CD8-positive, alpha-beta memory T cell (primary cell): ENCODE measurements around the gene MPV17. TPM values are rescaled to one million over a fixed set of nuclear protein-coding genes. Genes with fewer than 3 reads are reported as not detected.
"Not testable (repeated sequence)": the region's sequence is repeated elsewhere in the genome, so short reads cannot be mapped to it uniquely, and the experiment has no call there.

Experiments used
- CTCF ChIA-PET: fragments of 350-600 bp; sonication (Branson Sonifier 250); formaldehyde crosslinking; loops from one replicate; lab custom pipeline; 2021; ENCODE audit warnings: antibody characterized with exemption; lab: Charles Lee
- POLR2A ChIA-PET: fragments of 350-600 bp; sonication (Branson Sonifier 250); formaldehyde crosslinking; loops from one replicate; lab custom pipeline; 2021; ENCODE audit warnings: antibody characterized with exemption; lab: Charles Lee
- DNase-seq, 5 donors: peaks; one replicate each; pipeline versions ENCODE4 v3.0.0 to v3.0.0-alpha.2; 2020 to 2022; ENCODE audit warnings: mixed read lengths in 1 of 5
- H3K27ac ChIP-seq: one replicate; pipeline ENCODE4 v1.7.0; 2013; ENCODE audit warnings: low read depth, mild to moderate bottlenecking, low read length, moderate library complexity
- H3K27me3 ChIP-seq: 2 replicates; pipeline ENCODE4 v1.7.0; 2013; ENCODE audit warnings: low read length, mild to moderate bottlenecking; ENCODE audit not compliant: insufficient read depth, poor library complexity, severe bottlenecking
- H3K36me3 ChIP-seq: 2 replicates; pipeline ENCODE4 v1.7.0; 2013; ENCODE audit warnings: mild to moderate bottlenecking, low read length, moderate library complexity; ENCODE audit not compliant: insufficient read depth
- H3K4me1 ChIP-seq: 2 replicates; pipeline ENCODE4 v1.7.0; 2013; ENCODE audit warnings: mild to moderate bottlenecking, low read length, moderate library complexity; ENCODE audit not compliant: insufficient read depth
- H3K4me3 ChIP-seq: 2 replicates; pipeline ENCODE4 v1.7.0; 2013; ENCODE audit warnings: mild to moderate bottlenecking, low read length
- H3K9me3 ChIP-seq: 2 replicates; pipeline ENCODE4 v1.7.0; 2013; ENCODE audit warnings: mild to moderate bottlenecking, low read length
- H3K27ac Mint-ChIP-seq, 8 donors: one replicate each; pipeline ENCODE4 v1.8.0; 2020 to 2021; ENCODE audit warnings: mixed read lengths in 8 of 8, mild to moderate bottlenecking in 6 of 8, inconsistent platforms in 3 of 8, moderate library complexity in 3 of 8
- H3K27me3 Mint-ChIP-seq, 2 donors: one replicate each; pipeline ENCODE4 v1.8.0; 2020 to 2021; ENCODE audit warnings: mixed read lengths in 2 of 2, mild to moderate bottlenecking in 1 of 2, moderate library complexity in 1 of 2
- H3K36me3 Mint-ChIP-seq, 3 donors: one replicate each; pipeline ENCODE4 v1.8.0; 2020 to 2021; ENCODE audit warnings: mixed read lengths in 3 of 3, inconsistent platforms in 1 of 3, mild to moderate bottlenecking in 1 of 3
- H3K4me1 Mint-ChIP-seq, 3 donors: one replicate each; pipeline ENCODE4 v1.8.0; 2020 to 2021; ENCODE audit warnings: mixed read lengths in 3 of 3, inconsistent platforms in 1 of 3, mild to moderate bottlenecking in 1 of 3
- H3K4me3 Mint-ChIP-seq, 7 donors: one replicate each; pipeline ENCODE4 v1.8.0; 2020 to 2021; ENCODE audit warnings: mixed read lengths in 7 of 7, mild to moderate bottlenecking in 6 of 7, moderate library complexity in 4 of 7, inconsistent platforms in 2 of 7
- H3K9me3 Mint-ChIP-seq, 5 donors: one replicate each; pipeline ENCODE4 v1.8.0; 2020 to 2022; ENCODE audit warnings: mixed read lengths in 5 of 5, mild to moderate bottlenecking in 3 of 5, moderate library complexity in 2 of 5, inconsistent platforms in 1 of 5
- polyA plus RNA-seq: library from polyadenylated mRNA; unstranded; fragments of 300-500 nt; fragmentation: Illumina TruSeq; gene quantifications from one replicate; pipeline ENCODE4 v1.2.3, GENCODE V29; 2021
- total RNA-seq, 2 experiments: library from RNA; stranded (reverse); gene quantifications; one replicate each; pipeline ENCODE4 v1.2.3, GENCODE V29; 2021

Gene MPV17
- total and polyA plus RNA-seq, 3 experiments from 2014 or later = 85.9 to 118 (median 86.4) TPM

DNA sequence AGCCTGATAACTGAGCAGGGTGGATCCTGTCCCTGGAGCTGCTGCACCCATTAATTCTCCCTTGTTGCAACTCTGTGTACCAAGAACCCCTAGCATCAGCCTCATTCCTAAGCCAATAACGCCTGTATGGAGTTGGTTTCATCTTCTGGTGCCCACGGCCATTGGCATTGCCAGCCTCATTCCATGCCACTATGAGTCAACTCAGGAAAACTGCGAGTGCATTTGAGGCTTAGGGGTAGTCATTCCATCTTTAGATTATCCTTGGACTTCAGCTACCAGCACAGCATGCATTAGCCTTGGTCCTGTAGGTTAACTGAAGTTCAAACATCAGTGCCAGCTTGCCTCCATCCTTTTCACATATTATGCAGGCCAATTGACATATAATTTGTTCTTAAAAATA is 42.1 kb downstream of the MPV17 start:
- ChIA-PET CTCF (interaction anchor here (1.1 to 4.7 kb wide), 8 partner anchors 10 to 434 kb away, joined by 3 to 84 read pairs (median 14); partner anchors contain the start of gene SLC30A3), POLR2A (no interaction called here)
- no peak for DNase-seq
- H3K27me3 Mint-ChIP-seq = peaks cover 21 to 64% of the 10 kb centered on the region in 2 donors
- H3K27ac Mint-ChIP-seq = no peak overlapping the region
- no peak overlapping the region for H3K27ac ChIP-seq
- no peaks in the 10 kb centered on the region for H3K36me3 Mint-ChIP-seq
- no peaks in the 10 kb centered on the region for H3K36me3 ChIP-seq
- peaks cover 2 to 5% (median 4%) of the 10 kb centered on the region in 3 donors for H3K4me1 Mint-ChIP-seq
- H3K4me3 ChIP-seq = no peak overlapping the region
- H3K4me3 Mint-ChIP-seq = no peak overlapping the region
- no peaks in the 10 kb centered on the region for H3K9me3 ChIP-seq
- no peaks in the 10 kb centered on the region for H3K9me3 Mint-ChIP-seq
- H3K4me1 ChIP-seq = no peaks in the 10 kb centered on the region
- H3K27me3 ChIP-seq = no peaks in the 10 kb centered on the region

DNA sequence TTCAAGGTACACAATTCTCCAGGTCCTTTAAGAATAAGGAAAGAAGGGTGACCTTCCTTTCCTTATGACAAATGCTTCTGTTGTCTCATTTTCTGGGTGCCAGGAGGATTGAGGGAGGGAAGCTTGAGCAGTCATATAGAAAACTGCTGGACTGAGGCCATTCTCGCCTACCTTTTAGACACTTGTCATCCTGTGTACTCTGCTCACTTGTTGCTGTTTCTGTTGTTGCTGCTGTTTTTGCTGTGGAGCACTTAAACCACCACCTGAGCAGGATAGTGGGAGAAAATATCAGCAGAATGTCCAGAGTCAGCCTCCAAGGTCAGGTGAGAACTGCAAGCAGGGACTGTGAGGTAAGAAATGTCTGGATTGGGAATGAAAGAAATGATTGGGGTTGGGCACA is 44.9 kb downstream of the MPV17 start:
- H3K4me1 ChIP-seq = no peaks in the 10 kb centered on the region
- no peaks in the 10 kb centered on the region for H3K36me3 ChIP-seq
- peaks cover 21 to 58% of the 10 kb centered on the region in 2 donors for H3K27me3 Mint-ChIP-seq
- ChIA-PET CTCF (interaction anchor here (0.6 to 4.7 kb wide), 5 partner anchors 19 to 261 kb away, joined by 3 to 42 read pairs (median 4); no protein-coding TSS in a partner anchor), POLR2A (no interaction called here)
- no peak overlapping the region for H3K4me3 Mint-ChIP-seq
- H3K36me3 Mint-ChIP-seq = no peaks in the 10 kb centered on the region
- H3K9me3 Mint-ChIP-seq = no peaks in the 10 kb centered on the region
- H3K9me3 ChIP-seq = no peaks in the 10 kb centered on the region
- no peak overlapping the region for H3K4me3 ChIP-seq
- H3K4me1 Mint-ChIP-seq = peaks cover 2 to 5% (median 4%) of the 10 kb centered on the region in 3 donors
- no peak for DNase-seq
- no peak overlapping the region for H3K27ac Mint-ChIP-seq
- H3K27me3 ChIP-seq = no peaks in the 10 kb centered on the region
- no peak overlapping the region for H3K27ac ChIP-seq

DNA sequence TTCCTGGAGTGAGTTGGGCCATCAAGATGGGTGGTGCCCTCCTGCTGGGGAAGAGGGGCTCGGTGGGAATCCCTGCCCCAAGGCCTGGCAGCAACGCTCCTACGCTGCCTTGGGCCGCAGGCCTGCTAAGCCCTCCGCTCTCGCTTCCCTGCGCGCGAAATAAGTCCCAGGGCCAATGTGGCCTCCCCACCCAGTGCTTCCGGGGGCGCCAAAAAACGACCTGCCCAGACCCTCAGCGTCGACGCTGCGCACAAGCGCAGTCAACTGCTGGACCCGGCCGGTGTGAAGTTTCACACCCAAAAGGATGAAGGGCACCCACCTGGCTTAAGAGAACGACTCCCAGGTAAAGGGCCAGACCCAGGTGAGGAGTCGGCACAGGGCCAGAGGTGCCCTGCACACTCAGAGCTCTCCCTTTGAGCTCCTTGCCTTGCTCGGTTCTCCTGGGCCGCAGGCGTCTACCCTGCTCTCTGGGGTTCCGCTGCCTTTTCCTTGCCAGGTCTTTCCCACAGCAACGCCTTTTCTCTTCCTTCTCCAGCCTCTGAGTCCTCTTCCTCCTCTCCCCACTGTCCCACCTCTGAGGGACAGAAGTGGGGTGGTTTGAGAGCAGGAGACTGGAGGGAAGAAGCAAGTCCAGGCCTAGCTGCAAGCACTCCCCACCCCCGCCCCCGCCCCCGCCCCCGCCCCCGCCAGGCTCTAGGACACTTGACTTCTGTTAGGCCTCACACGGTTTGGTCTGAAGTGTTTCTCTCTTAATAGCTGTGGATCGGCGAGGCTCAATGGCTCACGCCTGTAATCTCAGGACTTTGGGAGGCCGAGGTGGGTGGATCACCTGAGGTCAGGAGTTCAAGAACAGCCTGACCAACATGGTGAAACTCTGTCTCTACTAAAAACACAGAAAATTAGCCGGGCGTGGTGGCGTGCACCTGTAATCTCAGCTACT is 47.4 kb downstream of the MPV17 start, which contains the start of gene DNAJC5G:
TSS of gene DNAJC5G (plus strand) at position 223 of the 940 bp plus-strand sequence. CDS start 1,296 bp downstream, outside the sequence.
- Histone ChIP-seq H3K27ac (no peak within 1 kb of the TSS), H3K36me3 (no peaks in the 10 kb centered on the region), H3K4me1 (no peaks in the 10 kb centered on the region), H3K9me3 (no peaks in the 10 kb centered on the region), H3K4me3 (no peak within 1 kb of the TSS), H3K27me3 (no peaks in the 10 kb centered on the region)
- ChIA-PET CTCF (interaction anchor here (1.5 to 2.8 kb wide), 3 partner anchors 27 to 314 kb away, joined by 3 to 8 read pairs (median 4); no protein-coding TSS in a partner anchor), POLR2A (no interaction called here)
- no peak for DNase-seq
- Mint-ChIP-seq H3K27me3 (peaks cover 17 to 38% of the 10 kb centered on the region in 2 donors), H3K27ac (no peak within 1 kb of the TSS), H3K9me3 (no peaks in the 10 kb centered on the region), H3K4me3 (no peak within 1 kb of the TSS), H3K36me3 (no peaks in the 10 kb centered on the region), H3K4me1 (peaks cover 2 to 5% (median 4%) of the 10 kb centered on the region in 3 donors)

DNA sequence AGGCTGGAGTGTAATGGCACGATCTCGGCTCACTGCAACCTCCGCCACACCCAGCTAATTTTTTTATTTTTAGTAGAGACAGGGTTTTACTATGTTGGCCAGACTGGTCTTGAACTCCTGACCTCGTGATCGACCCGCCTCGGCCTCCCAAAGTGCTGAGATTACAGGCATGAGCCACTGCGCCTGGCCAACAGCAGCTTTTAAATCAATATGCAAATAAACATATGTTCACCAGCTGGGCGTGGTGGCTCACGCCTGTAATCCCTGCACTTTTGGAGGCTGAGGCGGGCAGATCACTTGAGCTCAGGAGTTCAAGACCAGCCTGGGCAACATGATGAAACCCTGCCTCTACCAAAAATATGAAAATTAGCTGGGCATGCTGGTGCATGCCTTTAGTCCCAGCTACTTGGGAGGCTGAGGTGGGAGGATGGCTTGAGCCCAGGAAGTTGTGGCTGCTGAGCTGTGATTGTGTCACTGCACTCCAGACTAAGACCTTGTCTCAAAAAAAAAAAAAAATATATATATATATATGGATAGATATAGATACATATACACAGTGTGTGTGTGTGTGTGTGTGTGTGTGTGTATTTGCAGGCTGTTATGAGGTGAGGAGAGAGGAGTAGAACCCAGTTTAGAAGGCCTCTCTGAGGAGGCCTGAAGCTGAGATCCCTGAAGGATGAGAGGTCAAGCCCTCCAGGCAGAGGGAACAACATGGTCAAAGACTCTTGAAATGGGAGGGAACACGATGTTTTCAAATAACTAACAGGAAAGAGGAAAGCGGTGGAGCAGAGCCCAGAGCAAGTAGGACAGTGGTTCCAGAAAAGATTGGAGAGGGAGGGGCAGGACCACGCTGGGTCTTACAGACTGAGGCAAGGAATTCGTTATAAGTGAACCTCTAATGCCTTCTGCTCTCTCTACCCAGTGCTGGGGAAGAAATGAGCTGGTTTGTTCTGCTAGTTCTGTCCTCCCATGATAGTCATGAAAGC is 50.1 kb downstream of the MPV17 start:
- H3K27ac Mint-ChIP-seq, H3K27ac ChIP-seq, H3K4me3 ChIP-seq, DNase-seq, H3K36me3 Mint-ChIP-seq, H3K9me3 ChIP-seq, H3K4me3 Mint-ChIP-seq, H3K4me1 Mint-ChIP-seq, H3K9me3 Mint-ChIP-seq, H3K27me3 ChIP-seq, H3K36me3 ChIP-seq, H3K4me1 ChIP-seq, POLR2A ChIA-PET: not testable (repeated sequence)
- CTCF ChIA-PET = interaction anchor here (1.2 to 1.8 kb wide), 4 partner anchors 8 to 311 kb away, joined by 3 to 6 read pairs (median 4); no protein-coding TSS in a partner anchor
- peaks cover 17 to 32% of the 10 kb centered on the region in 2 donors for H3K27me3 Mint-ChIP-seq

DNA sequence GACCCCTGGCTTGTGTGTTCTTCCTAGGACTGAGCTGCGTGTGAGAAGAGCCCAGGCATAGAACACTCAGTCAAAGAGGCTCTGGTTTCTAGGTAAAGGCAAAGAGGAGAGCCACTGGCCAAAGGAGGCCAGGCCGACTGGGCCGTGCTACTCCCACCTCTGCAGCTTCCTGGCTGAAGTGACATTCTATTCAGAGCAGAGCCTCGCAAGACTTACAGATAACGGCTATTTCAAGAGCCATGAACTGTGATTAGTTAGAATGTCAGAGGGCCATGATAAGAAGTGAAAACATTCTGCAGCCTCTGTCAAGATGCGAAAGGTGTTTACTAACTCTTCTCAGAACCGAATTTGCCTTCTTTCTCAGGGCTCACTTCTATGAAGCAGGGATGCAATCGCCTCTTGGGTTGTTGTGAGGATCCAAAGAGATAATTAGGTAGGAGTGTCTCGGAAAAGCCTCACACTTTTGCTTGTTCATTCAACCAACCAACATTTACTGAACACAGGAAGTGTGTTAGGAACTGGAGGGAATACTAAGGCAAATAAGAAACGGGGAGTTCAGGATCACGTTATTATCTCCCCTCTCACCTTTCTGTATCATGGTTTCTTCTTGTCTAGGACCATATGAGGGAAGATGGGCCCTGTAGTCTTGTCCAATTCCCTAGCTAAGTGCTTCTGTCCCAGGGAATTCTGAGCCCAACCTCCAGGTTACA is 51.1 kb downstream of the MPV17 start:
- no peaks in the 10 kb centered on the region for H3K4me1 Mint-ChIP-seq
- Histone ChIP-seq H3K36me3 (no peaks in the 10 kb centered on the region), H3K27me3 (no peaks in the 10 kb centered on the region), H3K27ac (no peak overlapping the region), H3K9me3 (no peaks in the 10 kb centered on the region), H3K4me3 (no peak overlapping the region), H3K4me1 (no peaks in the 10 kb centered on the region)
- no peak for DNase-seq
- H3K27ac Mint-ChIP-seq = no peak overlapping the region
- no peaks in the 10 kb centered on the region for H3K36me3 Mint-ChIP-seq
- no peak overlapping the region for H3K4me3 Mint-ChIP-seq
- ChIA-PET CTCF (interaction anchor here (1.8 to 2.2 kb wide), 2 partner anchors 8 to 31 kb away, joined by 6 to 11 read pairs; no protein-coding TSS in a partner anchor), POLR2A (no interaction called here)
- H3K27me3 Mint-ChIP-seq = peaks cover 10 to 27% of the 10 kb centered on the region in 2 donors
- H3K9me3 Mint-ChIP-seq = no peaks in the 10 kb centered on the region

DNA sequence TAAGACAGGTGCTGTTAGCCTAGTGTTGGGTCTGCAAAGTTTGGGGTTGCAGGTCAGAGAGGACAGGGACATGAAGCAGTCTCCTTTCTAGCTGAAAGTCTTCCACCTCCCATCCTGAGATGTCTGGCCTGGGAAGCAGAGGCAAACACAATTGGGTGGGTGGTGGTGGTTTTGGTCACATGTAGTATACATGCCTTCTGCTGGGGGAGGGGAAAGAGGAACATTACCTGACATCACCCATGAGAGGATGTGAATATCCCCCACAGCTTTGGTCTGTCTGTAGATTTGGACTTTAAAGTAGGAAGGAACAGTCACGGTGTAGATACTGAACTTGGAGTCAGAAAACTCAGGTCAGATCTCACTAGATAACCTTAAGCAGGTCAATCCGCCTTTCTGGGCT is 52.2 kb downstream of the MPV17 start:
- Mint-ChIP-seq H3K9me3 (no peaks in the 10 kb centered on the region), H3K27me3 (peaks cover 9 to 24% of the 10 kb centered on the region in 2 donors), H3K27ac (no peak overlapping the region), H3K36me3 (no peaks in the 10 kb centered on the region), H3K4me3 (no peak overlapping the region), H3K4me1 (no peaks in the 10 kb centered on the region)
- H3K27me3 ChIP-seq = no peaks in the 10 kb centered on the region
- H3K27ac ChIP-seq = no peak overlapping the region
- H3K9me3 ChIP-seq = no peaks in the 10 kb centered on the region
- CTCF ChIA-PET = interaction anchor here (2.2 kb wide), 1 partner anchor 10 kb away, joined by 11 read pairs; no protein-coding TSS in a partner anchor
- no peaks in the 10 kb centered on the region for H3K36me3 ChIP-seq
- no peak overlapping the region for H3K4me3 ChIP-seq
- no peak for DNase-seq
- H3K4me1 ChIP-seq = no peaks in the 10 kb centered on the region
- POLR2A ChIA-PET = no interaction called here

DNA sequence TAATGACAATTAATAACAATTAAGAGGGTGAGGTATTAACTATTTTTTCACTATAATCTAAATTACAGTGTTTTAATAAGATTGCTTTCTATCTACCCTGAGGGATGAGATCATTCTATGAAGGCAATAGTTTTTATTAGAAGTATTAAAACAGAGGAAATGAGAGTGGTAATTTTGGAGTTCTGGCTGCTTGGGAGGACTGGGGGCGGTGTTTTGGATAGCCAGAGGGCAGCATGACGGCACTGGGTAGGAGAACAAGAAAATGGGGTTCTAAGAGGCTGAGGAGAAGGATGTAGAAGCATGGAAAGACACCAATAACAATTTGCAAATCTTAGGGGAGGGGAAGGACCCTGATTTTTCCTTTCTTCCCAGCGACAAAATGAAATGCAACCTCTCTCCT is 52.8 kb downstream of the MPV17 start:
- ChIA-PET CTCF (interaction anchor here (2.2 kb wide), 1 partner anchor 10 kb away, joined by 11 read pairs; no protein-coding TSS in a partner anchor), POLR2A (no interaction called here)
- no peak overlapping the region for H3K4me3 Mint-ChIP-seq
- H3K36me3 Mint-ChIP-seq = no peaks in the 10 kb centered on the region
- H3K4me1 ChIP-seq = no peaks in the 10 kb centered on the region
- no peak overlapping the region for H3K27ac Mint-ChIP-seq
- H3K27me3 ChIP-seq = no peaks in the 10 kb centered on the region
- no peaks in the 10 kb centered on the region for H3K9me3 ChIP-seq
- H3K9me3 Mint-ChIP-seq = no peaks in the 10 kb centered on the region
- H3K4me3 ChIP-seq = no peak overlapping the region
- H3K36me3 ChIP-seq = no peaks in the 10 kb centered on the region
- peaks cover 0 to 5% (median 4%) of the 10 kb centered on the region in 3 donors for H3K4me1 Mint-ChIP-seq
- no peak for DNase-seq
- H3K27ac ChIP-seq = no peak overlapping the region
- peaks cover 9 to 29% of the 10 kb centered on the region in 2 donors for H3K27me3 Mint-ChIP-seq
